Stimulated activated naive CD4-positive, alpha-beta T cell (primary cell): Measurements from ENCODE around the gene SPATA25.
"Not testable (repeated sequence)": the region's sequence is repeated elsewhere in the genome, so short reads cannot be mapped to it uniquely, and the experiment has no call there.

Experiments used
- DNase-seq, 6 experiments: peaks; one replicate each; lab custom pipeline; 2025; lab: John Stamatoyannopoulos, UW

SPATA25 gene, protein sequence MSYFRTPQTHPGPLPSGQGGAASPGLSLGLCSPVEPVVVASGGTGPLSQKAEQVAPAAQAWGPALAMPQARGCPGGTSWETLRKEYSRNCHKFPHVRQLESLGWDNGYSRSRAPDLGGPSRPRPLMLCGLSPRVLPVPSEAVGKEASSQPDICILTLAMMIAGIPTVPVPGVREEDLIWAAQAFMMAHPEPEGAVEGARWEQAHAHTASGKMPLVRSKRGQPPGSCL

DNA sequence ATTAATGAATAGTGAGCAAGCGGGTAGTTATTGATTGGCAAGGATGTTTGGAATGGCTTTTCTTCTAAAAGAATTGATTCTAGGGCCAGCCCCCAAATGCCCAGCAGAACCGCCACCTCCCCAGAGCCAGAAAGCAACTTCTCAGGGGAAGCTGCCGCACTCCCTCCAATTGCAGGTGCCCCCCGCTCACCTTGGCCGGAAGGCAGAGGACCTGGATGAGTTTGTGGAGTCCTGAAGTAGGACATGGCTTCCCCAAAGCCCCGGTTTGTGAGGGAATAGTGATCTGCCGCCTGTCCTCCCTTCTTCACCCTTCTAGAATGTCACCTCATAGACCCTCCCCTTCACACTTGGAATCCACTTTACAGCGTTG is at the start of gene SPATA25:
SPATA25 (minus strand) TSS at position 277 of the 370 bp plus-strand sequence; CDS start at position 245, 32 bp downstream.
- no peak for DNase-seq

DNA sequence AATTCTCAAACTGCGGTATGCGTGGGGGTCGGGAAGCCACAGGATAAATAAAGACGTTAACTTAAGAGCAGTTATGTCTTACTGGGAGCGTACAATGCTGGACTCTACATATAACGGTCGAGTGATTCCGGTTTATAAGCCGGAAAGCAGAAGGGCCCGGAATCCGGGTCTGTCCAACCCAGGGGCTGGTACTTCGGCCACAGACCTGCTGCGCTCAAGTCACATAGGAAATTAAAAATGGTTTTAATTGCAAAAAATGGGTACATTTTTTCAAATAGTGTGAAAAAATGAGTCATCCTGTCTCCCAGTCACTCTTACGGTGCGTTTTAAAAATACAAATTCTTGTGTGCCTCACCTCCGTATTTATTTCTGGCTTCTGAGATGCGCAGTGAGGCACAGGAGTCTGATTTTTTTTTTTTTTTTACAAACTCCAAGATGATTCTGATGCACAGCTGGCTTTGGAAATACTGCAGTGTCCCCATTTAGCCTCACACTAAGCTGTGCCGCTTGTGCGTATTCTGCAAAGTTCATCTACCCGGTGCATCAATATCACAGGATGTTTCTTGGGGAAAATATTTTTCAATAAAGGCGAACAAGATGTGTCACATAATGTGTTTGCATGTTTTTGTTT is 48.1 kb upstream of the SPATA25 start:
- peak in 1 of 6 experiments; percentile 81 for DNase-seq

DNA sequence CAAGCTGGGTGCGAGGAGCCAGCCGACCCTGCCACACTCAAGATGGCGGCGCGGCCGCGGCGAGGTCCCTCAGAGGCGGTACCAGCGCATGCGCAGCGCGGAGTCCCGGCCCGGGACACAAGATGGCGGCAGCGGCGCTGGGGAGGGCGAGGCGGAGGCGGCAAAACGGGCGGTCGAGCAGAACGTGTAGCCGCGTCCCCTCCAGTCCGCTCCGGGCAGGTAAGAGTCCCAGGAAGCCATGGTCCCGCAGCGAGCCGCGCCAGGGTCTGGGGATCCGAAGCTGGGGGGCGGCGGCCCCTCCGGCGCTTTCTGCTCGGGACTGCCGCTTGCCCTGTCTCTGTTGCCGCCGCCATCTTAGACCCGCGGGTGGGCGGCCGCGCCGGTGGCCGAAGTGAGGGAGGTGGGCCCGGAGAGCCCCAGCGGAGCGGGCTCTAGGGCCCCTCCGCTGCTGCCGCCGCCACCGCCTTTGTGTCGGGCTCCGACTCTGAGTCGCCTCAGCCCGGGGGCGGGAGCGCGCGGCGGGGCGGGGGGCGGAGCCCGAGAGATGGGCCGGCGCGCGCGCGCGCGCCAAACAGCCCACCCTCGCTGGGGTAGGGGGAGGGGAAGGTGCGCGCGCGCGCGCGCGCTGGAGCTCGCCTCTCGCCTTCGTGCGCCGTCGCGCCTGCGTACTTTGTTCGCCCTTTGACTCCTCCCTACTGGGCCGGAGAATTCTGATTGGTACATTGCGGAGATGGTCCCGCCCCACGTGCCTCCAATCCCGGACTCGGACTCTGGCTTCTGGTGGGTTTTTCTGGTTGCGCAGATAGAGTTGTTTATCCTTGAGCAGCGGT is 47.4 kb upstream of the SPATA25 start, which contains the start of gene PCIF1:
PCIF1 (plus strand) TSS at position 98 of the 830 bp plus-strand sequence. CDS start 4,317 bp downstream, outside the sequence.
- peak; percentile 96 to 99 (median 98) for DNase-seq

DNA sequence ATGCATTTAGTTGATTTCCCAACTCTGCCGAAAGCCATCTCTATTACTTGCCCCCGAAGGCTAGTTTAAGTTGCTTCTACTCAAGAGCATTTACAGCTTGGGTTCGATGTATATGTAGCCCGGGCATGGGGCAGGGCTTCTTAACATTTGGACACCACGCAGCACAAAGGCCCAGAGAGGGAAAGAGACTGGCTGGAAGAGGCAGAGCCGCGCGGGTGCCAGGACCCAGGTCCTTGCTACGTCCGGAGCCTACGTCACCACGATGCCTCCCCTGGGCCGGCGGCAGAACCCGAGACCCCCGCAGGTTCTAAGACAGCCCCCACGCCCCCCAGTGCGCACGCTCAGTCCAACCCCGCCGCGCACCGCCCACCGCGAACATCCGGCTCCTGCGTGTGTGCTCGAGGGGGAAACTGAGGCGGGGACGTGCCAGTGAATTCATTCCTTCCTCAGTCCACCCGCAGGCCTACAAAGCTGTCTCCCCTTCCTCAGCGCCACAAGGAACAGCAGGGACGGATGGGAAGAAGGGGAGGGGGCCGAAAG is 46.7 kb upstream of the SPATA25 start:
- DNase-seq, result peak in 2 of 6 experiments; percentile 48 to 72

DNA sequence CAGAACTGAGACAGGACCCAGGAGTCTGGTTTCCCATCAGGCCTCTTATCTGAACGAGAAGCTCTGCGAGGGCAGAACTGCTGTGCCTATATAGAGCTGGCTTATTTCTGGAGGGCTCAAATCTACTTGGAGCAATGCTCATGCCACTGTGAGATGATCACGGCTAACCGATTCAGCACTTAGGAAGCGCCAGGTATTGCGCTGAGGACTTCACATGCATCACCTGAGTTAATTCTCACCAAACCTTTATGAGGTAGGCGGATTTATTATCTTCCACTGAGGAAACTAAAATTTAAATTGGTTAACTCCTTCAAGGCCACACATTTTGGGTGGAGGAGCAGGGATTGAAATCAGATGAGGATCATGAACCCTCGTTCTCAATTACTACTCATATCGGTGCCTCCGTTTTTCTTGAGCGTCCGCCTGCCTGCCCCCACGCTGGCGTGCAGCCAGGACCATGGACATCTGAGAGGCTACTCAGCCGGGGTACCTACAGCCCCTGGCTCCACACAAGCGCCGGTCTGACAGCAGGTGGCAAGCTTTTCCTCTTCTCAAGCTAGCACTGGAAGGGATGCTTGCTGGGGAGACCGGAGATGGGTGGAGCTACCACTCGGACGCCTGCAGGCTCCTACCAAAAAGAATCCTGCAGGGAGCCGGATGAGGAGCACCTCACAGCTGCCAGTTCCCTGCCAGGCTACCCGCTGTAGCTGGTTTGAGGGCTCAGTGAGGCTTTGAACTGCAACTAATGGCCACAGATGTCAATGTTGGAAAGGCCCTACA is 46.0 kb upstream of the SPATA25 start:
- peak; percentile 25 to 78 (median 58) for DNase-seq

DNA sequence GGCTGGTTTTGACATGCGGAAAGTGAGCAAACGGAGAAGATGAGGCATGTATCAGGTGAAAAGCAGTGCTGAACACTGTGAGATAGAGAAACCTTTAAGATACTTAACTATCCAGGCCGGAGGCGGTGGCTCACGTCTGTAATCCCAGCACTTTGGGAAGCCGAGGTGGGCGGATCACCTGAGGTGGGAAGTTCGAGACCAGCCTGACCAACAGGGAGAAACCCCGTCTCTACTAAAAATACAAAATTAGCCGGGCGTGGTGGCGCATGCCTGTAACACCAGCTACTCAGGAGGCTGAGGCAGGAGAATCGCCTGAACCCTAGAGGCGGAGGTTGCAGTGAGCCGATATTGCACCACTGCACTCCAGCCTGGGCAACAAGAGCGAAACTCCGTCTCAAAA is 44.3 kb upstream of the SPATA25 start:
- DNase-seq, result not testable (repeated sequence)

DNA sequence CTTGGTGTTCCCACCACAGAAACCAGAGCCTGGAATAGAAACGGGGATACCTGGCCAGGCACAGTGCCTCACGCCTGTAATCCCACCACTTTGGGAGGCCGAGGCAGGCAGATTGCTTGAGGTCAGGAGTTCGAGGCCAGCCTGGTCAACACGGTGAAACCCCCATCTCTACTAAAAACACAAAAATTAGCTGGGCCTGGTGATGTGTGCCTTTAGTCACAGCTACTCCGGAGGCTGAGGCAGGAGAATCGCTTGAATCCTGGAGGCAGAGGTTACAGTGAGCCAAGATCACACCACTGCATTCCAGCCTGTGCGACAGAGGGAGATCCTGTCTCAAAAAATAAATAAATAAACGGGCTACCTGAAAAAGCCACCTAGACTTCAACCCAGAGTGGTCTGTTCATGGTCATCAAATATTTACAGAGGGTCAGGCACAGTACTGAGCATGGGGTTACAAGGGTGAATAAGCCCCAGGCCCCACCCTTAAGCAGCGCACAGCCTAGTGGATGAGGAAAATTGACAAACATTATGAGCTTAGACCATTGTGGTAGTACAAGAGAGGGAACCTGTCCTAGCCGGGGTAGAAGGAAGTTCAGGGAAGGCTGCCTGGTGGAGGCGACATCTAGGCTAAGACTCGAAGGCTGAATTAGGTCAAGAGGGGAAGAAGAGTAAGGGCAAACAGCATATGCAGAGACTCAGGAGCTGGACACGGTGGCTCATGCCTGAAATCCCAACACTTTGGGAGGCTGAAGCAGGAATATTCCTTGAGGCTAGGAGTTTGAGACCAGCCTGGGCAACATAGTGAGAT is 39.9 kb upstream of the SPATA25 start:
- DNase-seq, result no peak

DNA sequence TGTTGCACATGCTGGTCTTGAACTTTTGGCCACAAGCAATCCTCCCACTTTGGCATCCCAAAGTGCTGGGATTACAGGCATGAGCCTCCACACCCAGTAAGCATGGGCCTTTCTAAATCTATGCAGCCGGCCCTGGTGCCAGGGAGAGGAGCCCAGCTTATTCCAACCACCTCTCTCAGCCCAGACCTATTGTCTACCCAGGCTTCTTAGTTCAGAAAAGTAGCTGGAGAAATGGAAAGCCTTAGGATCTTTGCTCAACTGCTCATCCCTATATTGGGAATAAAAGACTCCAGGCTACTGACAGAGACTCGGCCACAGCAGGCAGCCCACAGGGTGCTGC is 39.3 kb upstream of the SPATA25 start:
- no peak for DNase-seq

DNA sequence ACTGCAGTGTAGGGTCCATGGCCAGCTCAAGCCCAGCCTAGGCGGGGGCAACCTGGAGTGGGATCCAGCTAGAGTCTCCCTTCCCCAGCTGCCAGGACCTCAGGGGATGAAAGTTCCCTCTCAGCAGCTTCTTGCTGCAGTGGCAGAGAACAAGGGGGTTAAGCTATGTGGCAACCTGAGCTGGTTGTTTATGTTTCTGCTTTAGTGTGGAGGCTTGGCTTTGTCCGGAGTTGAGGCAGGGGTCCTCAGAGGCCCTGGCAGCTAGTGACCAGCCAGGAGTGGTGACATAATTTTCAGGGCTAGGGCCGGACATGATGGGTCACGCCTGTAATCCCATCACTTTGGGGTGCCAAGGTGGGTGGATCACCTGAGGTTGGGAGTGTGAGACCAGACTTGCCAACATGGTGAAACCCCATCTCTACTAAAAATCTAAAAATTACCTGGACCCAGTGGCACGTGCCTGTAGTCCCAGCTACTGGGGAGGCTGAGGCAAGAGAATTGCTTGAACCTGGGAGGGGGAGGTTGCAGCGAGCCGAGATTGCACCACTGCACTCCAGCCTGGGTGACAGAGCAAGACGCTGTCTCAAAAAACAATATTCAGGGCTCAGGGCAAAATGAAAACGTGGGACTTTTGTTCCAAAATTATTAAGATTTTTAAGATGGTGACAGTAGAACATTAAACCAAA is 38.5 kb upstream of the SPATA25 start:
- DNase-seq, result no peak

DNA sequence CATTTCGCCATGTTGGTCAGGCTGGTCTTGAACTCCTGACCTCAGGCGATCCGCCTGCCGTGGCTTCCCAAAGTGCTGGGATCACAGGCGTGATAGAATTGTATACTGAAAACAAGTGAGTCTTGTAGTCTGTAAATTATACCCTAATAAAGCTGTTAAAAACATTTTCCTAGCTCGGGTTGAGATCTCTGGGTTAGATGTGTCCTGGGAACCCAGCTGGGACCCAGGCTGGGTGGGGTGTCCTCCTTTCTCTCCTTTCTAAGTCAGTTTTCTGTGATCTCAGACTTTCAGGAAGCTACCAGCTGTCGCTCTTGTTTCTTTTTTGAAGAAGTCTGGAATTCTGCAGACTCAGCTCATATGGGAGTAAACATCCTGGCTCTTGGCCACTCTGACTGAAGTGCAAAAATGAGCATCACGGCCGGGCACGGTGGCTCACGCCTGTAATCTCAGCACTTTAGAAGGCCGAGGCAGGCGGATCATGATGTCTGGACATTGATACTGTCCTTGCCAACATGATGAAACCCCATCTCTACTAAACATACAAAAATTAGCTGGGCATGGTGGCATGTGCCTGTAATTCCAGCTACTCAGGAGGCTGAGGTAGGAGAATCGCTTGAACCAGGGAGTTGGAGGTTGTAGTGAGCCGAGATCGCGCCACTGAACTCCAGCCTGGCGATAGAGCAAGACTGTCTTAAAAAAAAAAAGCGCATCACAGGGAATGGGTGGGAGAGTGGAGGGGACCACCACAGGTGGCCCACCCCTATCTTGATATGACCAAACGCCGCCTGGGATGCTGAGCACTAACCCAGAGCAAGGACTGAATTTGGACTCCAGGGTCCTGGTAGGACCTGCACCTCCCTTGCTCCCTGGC is 37.2 kb upstream of the SPATA25 start:
- DNase-seq, result no peak

DNA sequence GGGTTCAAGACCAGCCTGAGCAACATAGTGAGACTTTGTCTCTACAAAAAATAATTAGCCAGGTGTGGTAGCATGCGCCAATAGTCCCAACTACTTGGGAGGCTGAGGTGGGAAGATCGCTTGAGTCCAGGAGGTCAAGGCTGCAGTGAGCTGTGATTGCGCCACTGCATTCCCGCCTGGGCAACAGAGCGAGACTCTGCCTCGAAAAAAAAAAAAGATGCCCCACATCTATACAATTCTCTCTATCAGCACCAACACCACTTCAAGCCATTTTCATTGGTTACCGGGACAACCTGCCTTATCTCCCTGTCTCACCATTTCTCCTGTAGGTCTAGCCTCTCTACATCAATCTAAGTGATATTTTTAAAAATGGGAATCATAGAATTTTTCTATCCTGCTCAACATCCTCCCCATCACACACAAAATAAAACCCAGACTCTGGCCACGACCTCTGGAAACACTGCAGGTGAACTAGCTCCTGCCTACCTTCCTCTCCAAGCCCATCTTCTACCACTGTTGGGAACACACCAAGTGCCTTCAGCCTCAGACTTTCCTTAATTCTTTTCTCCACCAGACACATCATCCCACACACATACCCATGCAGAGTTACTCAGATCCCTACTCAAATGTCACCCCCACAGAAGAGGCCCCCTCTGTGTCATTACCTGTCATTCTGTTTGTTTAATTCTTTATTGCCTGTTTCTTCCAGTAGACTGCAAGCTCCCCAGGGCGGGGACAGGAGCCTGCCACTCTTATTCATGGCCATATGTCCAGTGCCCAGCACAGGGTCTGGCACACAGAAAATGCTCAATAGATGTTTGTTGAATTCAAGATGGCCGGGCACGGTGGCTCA is 34.1 kb upstream of the SPATA25 start:
- DNase-seq, result no peak

DNA sequence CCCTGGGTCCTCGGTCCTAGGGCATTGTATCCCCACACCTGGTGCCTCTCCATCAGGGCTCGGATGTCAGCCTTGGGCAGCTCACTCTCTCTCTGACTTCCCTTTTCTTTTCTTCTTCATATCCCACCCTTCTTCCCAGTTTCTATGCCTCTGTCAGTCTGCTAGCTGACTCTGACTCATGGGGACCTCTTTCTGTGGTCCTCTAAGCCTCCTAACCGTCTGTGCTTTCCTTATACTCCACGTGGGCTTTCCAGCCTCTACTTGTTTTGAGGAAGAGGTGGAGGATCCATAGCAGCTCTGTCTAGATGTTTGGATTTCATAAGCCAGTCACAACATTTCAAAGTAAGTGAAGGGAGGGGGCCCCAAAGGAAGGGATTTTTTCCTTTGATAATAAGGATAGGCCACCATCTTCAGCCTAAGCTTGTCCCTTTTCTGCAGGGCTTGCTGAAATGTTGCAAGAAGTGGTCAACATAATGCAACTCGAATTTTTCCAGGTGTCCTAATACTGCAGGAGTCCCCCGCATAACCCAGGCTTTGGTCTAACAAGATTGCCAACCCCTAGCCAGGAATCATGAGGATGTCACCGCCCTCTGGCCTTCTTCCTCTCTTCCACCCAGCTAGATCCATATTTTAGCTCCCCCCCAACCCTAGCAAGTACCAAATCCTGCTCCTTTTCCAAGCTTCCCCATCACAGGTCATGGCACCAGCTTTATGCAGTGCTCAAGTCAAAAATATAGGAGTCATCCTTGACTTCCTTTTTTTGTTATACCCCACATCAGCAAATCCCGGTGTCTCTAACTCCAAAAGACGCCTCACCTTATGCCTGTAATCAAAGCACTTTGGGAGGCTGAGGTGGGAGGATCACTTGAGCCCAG is 33.3 kb upstream of the SPATA25 start:
- no peak for DNase-seq

DNA sequence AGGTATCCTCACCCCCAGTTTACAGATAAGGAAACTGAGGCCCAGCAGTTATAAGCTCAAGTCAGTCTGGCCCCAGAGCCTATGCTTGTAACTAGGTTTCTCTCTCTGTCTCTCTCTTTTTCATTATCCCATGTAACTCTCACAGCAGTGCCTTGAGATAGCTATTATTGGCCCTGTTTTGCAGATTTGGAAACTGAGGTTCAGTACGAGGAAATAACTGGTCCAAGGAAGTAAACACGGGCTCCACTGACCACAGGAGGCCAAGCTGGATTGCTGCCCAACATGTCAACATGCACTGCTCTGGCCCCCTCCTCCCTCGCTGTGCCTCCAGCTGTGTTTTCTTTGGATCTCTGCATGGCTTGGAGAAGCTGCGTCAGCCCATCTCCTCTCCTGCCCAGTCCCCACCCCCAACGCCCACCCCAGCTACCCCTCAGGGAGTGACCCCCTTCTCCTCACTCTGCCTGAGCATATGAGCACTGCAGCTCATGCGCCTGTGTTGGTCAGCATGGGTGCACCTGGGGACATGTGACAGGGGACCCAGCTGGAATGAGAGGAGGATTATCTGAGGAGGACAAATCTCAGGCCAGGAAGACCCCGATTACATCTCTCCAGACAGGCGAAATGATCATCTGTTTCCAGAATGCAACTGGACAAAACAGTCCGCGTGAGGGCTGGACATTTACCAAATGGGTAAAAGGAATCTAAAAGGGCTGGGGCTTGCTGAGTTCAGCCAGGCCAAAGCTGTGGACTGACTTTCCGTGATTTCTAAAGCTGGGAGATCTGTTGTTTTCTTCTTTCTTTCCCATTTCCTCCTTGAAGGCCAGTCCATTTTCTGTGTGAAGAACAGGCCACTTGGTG is 32.3 kb upstream of the SPATA25 start:
- no peak for DNase-seq

DNA sequence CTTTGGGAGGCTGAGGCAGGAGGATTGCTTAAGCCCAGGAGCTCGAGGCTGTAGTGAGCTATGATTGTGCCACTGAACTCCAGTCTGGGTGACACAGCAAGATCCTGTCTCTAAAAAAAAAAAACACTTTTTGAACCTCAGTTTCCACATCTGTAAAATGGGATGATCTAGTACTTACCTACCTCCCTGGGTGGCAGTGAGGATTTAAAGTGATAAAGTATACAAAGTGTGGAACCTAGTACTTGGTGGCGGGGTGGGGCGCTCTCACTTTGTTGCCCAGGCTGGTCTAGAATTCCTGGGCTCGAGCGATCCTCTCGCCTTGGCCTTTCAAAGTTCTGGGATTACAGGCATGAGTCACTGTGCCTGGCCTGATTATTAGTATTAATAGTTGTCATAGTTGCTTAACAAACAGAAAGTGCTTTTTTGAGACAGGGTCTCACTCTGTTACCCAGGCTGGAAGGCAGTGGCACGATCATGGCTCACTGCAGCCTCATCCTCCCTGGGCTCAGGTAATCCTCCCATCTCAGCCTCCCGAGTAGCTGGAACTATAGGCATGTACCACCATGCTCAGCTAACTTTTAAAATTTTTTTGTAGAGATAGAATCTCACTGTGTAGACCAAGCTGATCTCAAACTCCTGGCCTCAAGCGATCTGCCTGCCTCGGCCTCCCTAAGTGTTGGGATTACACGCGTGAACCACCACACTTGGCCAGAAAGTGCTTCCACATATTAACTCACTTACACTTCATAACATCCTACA is 31.5 kb upstream of the SPATA25 start:
- DNase-seq, result no peak

DNA sequence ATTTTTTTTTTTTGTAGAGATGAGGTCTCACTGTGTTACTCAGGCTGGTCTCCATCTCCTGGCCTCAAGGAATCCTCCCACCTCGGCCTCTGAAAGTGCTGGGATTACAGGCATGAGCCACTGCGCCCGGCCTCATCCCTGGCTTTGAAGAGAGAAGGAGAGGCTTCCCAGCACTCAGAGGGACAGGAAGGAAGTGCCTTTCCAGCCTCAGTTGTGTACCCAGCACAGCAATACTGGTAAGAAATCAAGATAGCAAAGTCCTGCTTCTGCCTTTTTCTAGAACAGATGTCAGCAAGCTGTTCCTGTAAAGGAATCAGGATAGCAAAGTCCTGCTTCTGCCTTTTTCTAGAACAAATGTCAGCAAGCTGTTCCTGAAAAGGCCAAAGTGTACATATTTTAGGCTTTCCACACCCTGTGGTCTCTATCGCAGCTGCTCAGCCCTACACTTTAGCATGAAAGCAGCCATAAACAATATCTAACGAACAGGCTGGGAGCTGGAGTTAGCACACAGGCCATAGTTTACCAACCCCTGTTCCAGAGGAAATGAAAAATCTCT is 30.8 kb upstream of the SPATA25 start:
- DNase-seq, result no peak

DNA sequence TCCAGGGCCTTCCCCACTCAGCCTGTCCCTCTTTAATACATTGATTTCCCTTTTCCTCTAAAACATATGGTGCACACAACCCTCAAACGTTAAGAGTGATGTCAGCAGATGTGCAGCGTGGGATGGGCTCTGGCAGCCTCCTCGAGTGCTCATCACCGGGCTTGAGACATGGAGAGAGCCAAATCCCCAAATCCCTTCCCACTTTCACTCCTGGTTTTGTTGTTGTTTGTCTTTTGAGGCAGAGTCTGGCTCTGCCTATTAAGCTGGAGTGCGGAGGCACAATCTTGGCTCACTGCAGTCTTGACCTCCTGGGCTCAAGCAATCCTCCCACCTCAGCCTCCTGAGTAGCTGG is 30.3 kb upstream of the SPATA25 start:
- no peak for DNase-seq
